Psoas muscle (tissue), 8 donors: ENCODE measurements around the gene ADM2. TPM values are rescaled to one million over a fixed set of nuclear protein-coding genes. Genes with fewer than 3 reads are reported as not detected.

Source experiments
- ATAC-seq, 4 donors: fragments of 200-7000 bp; cut with Tn5 transposase; one replicate each; pipeline ENCODE4 v1.9.1; 2020; ENCODE audit warnings: moderate library complexity in 3 of 4, mild to moderate bottlenecking in 2 of 4
- DNase-seq, 2 donors: peaks; one replicate each; pipeline ENCODE4 v3.0.0-alpha.2; 2020
- H3K27ac ChIP-seq: fragments of 200-600 bp; one replicate; pipeline ENCODE4 v1.8.0; 2022
- H3K27me3 ChIP-seq, 3 donors: fragments of 200-600 bp in 1 of 3; one replicate each; pipeline versions ENCODE4 v1.6.1 to v1.8.0; 2013 to 2022; ENCODE audit warnings: low read length in 2 of 3, mild to moderate bottlenecking in 2 of 3, moderate library complexity in 1 of 3; ENCODE audit not compliant: insufficient read depth in 3 of 3
- H3K36me3 ChIP-seq, 2 donors: fragments of 200-600 bp in 1 of 2; one replicate each; pipeline versions ENCODE4 v1.6.1 to v1.8.0; 2013 to 2022; ENCODE audit warnings: low read depth in 1 of 2, mild to moderate bottlenecking in 1 of 2, moderate library complexity in 1 of 2; ENCODE audit not compliant: insufficient read depth in 1 of 2
- H3K4me1 ChIP-seq: fragments of 200-600 bp; one replicate; pipeline ENCODE4 v1.8.0; 2022
- H3K4me3 ChIP-seq: fragments of 200-600 bp; one replicate; pipeline ENCODE4 v1.8.0; 2022; ENCODE audit warnings: mild to moderate bottlenecking
- H3K9me3 ChIP-seq: fragments of 200-600 bp; one replicate; pipeline ENCODE4 v1.8.0; 2022
- CTCF ChIP-seq: fragments of 200-600 bp; IDR thresholded peaks from one replicate; pipeline ENCODE4 v1.8.0; 2022; ENCODE audit warnings: antibody characterized with exemption
- WGBS, 3 donors: extraction: QIAGEN DNeasy Blood & Tissue Kit; methylation state at CpG; one replicate each; pipeline versions ENCODE4 v1.1.6 to v1.1.7; 2013; 5-methylcytosine and 5-hydroxymethylcytosine counted together
- intact Hi-C, 2 donors: fragments of 100-400 bp; cut with DNase I; formaldehyde crosslinking; loops; one replicate each; pipeline versions ENCODE4 v1.11.0 to v1.14.2; 2022
- polyA plus RNA-seq, 3 donors: library from polyadenylated mRNA; stranded (reverse); fragments of 200-250 nt; gene quantifications; one replicate each; pipeline ENCODE4 v1.2.3, GENCODE V29; 2013
- total RNA-seq, 4 donors: library from RNA; stranded (reverse); fragmentation: NEBNext Ultra II Directional in 2 of 4; extraction: Animal tissue kit (Norgen Biotek cat#: 25700) in 2 of 4; gene quantifications; one replicate each; pipeline versions ENCODE4 v1.2.1 to v1.2.4, GENCODE V29; 2021 to 2023
- donor health status: healthy with polysubstance abuse.
- donor health status: DM: no; HTN: no; CAD: no; lungs with moderate emphysema.
- donor health status: Bipolar disorder and iron deficiency.
- donor health status: healthy.
- donor health status: DM: yes; HTN: yes; CAD: no.
- donor health status: DM: no; HTN: no; CAD: no.
- donor health status: DM: no; HTN: no; CAD: no.
- donor health status: DM: yes; HTN: yes; CAD: no.

ADM2 gene
- total and polyA plus RNA-seq, 7 donors = 0.01 to 0.21 (median 0.05) TPM; not detected in 4

- 94 to 98% (median 95%) methylated on average over 7 to 11 of the region's 11 CpGs for WGBS, 3 donors
- H3K4me1 ChIP-seq = no peaks in the 10 kb centered on the region
- no peak for ATAC-seq
- H3K36me3 ChIP-seq = peaks cover 5 to 98% of the 10 kb centered on the region in 2 donors
- no peak overlapping the region for H3K4me3 ChIP-seq
- TF ChIP-seq CTCF = no peak
- intact Hi-C loops = no loop called here
- H3K27me3 ChIP-seq = no peaks in the 10 kb centered on the region
- no peak overlapping the region for H3K27ac ChIP-seq
- H3K9me3 ChIP-seq = no peaks in the 10 kb centered on the region
- DNase-seq = no peak
These were observed 25.3 kb upstream of the ADM2 start for GRCh38 chr22:50456026-50456425.

- DNase-seq (no peak), ATAC-seq (no peak)
- Histone ChIP-seq H3K4me1 (no peaks in the 10 kb centered on the region), H3K36me3 (peaks cover 5 to 98% of the 10 kb centered on the region in 2 donors), H3K9me3 (no peaks in the 10 kb centered on the region), H3K27ac (no peak overlapping the region), H3K27me3 (no peaks in the 10 kb centered on the region), H3K4me3 (no peak overlapping the region)
- intact Hi-C loops = no loop called here
- 83 to 89% (median 87%) methylated on average over 34 of the region's 34 CpGs for WGBS, 3 donors
- no peak for TF ChIP-seq CTCF
These were observed 24.7 kb upstream of the ADM2 start for GRCh38 chr22:50456466-50457234.

- ATAC-seq (no peak), DNase-seq (no peak)
- intact Hi-C loops = no loop called here
- Histone ChIP-seq H3K4me3 (no peak overlapping the region), H3K4me1 (no peaks in the 10 kb centered on the region), H3K27ac (no peak overlapping the region), H3K36me3 (peaks cover 8 to 99% of the 10 kb centered on the region in 2 donors), H3K9me3 (no peaks in the 10 kb centered on the region), H3K27me3 (no peaks in the 10 kb centered on the region)
- no peak for TF ChIP-seq CTCF
- WGBS, 3 donors = 89 to 91% (median 89%) methylated on average over 22 of the region's 22 CpGs
These were observed 22.3 kb upstream of the ADM2 start for GRCh38 chr22:50459016-50459415.

GRCh38 chr22:50459496-50460140 lies 21.7 kb upstream of the ADM2 start:
- no peak for DNase-seq
- no peaks in the 10 kb centered on the region for H3K4me1 ChIP-seq
- intact Hi-C loops = no loop called here
- no peak for ATAC-seq
- H3K27me3 ChIP-seq = no peaks in the 10 kb centered on the region
- H3K4me3 ChIP-seq = no peak overlapping the region
- no peaks in the 10 kb centered on the region for H3K9me3 ChIP-seq
- 92 to 95% (median 94%) methylated on average over 37 to 41 of the region's 41 CpGs for WGBS, 3 donors
- no peak overlapping the region for H3K27ac ChIP-seq
- no peak for TF ChIP-seq CTCF
- peaks cover 8 to 99% of the 10 kb centered on the region in 2 donors for H3K36me3 ChIP-seq
